GM10248 (cell line): ENCODE measurements around the gene ADAT3.

ENCODE experiments used
- CTCF ChIA-PET: fragments of 300-600 bp; sonication (Branson Sonifier 250); formaldehyde crosslinking; extraction: SDS; loops from one replicate; lab custom pipeline; 2021; ENCODE audit warnings: antibody characterized with exemption; lab: Yijun Ruan, JAX
- POLR2A ChIA-PET: fragments of 350-650 bp; sonication (Branson Sonifier 250); formaldehyde crosslinking; extraction: SDS; loops from one replicate; lab custom pipeline; 2020; ENCODE audit warnings: antibody characterized with exemption; lab: Yijun Ruan, JAX
- DNase-seq: peaks from one replicate; pipeline ENCODE4 v3.0.0; 2012; ENCODE audit errors: extremely low spot score
- TF ChIP-seq, protein P1 (sequence below): IDR thresholded peaks from 2 replicates; pipeline ENCODE4 v1.5.1; 2012; ENCODE audit warnings: mild to moderate bottlenecking, low read depth; ENCODE audit errors: extremely low read depth, missing control alignments, control extremely low read depth

The ADAT3 gene

DNA sequence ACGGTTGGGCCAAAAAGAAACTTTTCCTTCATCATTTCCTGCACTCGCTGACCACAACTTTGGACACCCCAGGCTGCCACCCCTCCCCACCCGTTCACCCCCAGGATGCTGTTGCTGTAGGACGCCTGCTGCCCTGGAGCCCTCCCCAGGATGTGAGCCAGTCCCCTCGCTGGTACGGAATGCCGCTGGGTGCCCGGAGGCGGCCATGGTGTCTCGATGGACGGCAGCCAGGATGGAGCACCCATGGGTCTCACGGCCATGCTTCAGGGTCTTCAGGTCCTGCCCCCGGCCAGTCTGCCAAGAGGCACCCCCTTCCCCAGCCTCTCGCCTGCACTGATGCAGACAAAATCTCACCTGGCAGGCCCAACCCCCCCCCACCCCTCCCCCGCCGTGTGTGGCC lies 20.3 kb downstream of the ADAT3 start:
- DNase-seq = no peak
- TF ChIP-seq, protein P1, sequence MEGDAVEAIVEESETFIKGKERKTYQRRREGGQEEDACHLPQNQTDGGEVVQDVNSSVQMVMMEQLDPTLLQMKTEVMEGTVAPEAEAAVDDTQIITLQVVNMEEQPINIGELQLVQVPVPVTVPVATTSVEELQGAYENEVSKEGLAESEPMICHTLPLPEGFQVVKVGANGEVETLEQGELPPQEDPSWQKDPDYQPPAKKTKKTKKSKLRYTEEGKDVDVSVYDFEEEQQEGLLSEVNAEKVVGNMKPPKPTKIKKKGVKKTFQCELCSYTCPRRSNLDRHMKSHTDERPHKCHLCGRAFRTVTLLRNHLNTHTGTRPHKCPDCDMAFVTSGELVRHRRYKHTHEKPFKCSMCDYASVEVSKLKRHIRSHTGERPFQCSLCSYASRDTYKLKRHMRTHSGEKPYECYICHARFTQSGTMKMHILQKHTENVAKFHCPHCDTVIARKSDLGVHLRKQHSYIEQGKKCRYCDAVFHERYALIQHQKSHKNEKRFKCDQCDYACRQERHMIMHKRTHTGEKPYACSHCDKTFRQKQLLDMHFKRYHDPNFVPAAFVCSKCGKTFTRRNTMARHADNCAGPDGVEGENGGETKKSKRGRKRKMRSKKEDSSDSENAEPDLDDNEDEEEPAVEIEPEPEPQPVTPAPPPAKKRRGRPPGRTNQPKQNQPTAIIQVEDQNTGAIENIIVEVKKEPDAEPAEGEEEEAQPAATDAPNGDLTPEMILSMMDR = no peak
- ChIA-PET POLR2A (no interaction called here), CTCF (interaction anchor here (1.4 kb wide), 1 partner anchor 28 kb away, joined by 3 read pairs; no protein-coding TSS in a partner anchor)

DNA sequence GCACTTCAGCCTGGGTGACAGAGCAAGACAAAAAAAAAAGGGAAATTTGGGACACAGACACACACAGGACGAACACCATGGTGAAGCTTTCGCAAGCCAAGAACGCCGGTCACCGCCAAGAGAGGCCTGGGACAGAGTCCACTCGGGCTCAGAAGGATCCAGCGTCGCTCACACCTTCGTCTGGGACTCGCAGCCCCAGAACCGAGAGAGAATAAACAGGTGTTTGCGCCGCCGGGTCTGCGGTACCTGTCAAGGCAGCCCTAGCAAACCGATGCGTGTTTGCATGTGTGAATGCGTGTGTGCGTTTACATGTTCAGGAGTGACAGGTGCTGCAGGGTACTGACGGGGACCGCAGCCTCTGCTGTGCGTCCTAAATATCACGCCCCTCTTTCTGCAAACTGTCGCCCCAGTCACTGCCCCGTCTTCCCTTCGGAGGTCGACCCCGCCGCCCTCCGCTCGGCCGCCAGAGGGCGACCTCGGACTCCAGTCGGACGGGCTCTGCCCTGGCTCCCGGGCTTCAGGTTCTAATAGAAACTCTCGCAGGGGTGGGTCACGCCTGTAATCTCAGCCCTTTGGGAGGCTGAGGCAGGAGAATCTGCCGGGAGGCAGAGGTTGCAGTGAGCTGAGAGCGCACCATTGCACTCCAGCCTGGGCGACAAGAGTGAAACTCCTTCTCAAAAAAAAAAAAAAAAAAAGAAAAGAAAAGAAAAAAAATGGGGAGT lies 24.0 kb downstream of the ADAT3 start:
- TF ChIP-seq, protein P1 = peak; percentile 97

DNA sequence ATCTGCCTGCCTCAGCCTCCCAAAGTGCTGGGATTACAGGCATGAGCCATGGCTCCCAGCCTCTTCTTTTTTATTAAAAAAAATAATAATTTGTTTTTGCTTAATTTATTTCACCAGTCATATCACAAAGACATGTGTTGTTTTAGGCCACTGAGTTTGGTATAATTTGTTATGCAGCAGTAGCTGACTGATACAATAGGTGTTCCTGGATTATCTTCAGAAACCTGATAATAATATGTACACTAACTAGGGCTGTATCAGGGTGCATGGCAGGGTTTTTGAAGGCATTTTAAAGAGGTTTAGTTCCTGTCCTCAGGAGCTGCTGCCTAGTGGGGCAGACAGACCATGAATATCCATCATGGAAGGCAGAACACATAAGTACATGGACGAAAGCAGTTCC lies 26.2 kb downstream of the ADAT3 start:
- TF ChIP-seq, protein P1 = no peak
- CTCF ChIA-PET = interaction anchor here (1.2 kb wide), 1 partner anchor 15 kb away, joined by 4 read pairs; no protein-coding TSS in a partner anchor
- no peak for DNase-seq
- POLR2A ChIA-PET = no interaction called here

More for the DNA sequence above, 24.0 kb downstream of the ADAT3 start:
- CTCF ChIA-PET = interaction anchor here (0.7 to 3.1 kb wide), 26 partner anchors 8 to 134 kb away, joined by 3 to 9 read pairs (median 4); no protein-coding TSS in a partner anchor
- POLR2A ChIA-PET = interaction anchor here (0.6 kb wide), 1 partner anchor 345 kb away, joined by 4 read pairs; no protein-coding TSS in a partner anchor
- peak; percentile 91 for DNase-seq

DNA sequence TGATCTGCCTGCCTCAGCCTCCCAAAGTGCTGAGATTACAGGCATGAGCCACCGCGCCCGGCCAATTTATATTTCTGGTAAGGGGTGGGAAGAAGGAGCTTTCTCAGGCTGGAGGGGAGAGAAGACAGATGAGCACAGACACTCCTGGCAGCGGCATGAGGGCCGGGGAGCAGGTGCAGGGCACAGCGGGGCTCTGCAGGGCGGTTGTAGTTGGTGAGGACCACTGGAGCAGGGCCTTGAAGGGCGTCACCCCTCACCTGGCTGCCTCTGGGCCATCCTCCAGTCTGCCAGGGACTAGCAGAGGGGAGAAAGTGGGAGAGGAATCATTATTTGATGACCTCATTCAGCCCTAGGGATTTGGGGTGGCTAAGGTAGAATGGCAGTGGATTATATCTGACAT lies 27.2 kb downstream of the ADAT3 start:
- TF ChIP-seq, protein P1 = no peak
- DNase-seq = no peak
- CTCF ChIA-PET = interaction anchor here (1.1 kb wide), 1 partner anchor 31 kb away, joined by 4 read pairs; no protein-coding TSS in a partner anchor
- POLR2A ChIA-PET = no interaction called here

DNA sequence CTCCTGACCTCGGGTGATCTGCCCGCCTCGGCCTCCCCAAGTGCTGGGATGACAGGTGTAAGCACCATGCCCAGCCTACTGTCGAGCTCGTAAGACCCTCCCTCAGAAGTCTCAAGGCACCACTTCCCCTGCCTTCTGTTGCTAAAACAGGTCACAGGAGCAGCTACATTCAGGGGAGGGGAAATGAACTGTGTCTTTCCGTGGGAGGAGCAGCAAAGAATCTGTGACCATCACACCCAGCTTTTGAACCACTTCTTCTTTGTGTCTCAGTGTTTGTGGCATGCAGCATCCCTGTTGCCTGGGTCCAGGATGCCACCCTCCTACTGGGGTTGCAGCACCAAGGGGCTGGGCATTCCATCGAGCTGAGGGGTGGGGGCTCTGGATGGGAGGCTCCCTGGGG lies 28.0 kb downstream of the ADAT3 start:
- peak; percentile 61 for DNase-seq
- TF ChIP-seq, protein P1 = no peak

DNA sequence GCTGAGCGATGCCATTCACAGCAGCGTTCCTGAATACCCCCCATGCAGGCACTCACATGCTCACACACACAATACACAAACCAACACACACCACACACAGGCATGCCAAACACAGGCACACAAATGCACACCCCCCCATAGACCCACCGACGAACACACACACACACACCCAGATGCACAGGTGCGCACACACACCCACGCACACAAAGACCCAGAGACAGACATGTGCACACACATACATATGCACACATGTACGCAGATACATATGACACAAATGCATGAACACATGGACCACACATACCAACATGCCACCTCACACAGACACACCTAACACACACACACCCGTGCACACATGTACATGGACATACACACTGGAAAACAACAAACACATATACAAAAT lies 28.7 kb downstream of the ADAT3 start:
- ChIA-PET POLR2A (interaction anchor here (0.7 kb wide), 1 partner anchor 149 kb away, joined by 6 read pairs; no protein-coding TSS in a partner anchor), CTCF (no interaction called here)
- no peak for DNase-seq
- TF ChIP-seq, protein P1 = no peak

More for the DNA sequence above, 28.0 kb downstream of the ADAT3 start:
- ChIA-PET CTCF (interaction anchor here (1.1 kb wide), 1 partner anchor 30 kb away, joined by 4 read pairs; no protein-coding TSS in a partner anchor), POLR2A (no interaction called here)
